CD4-positive, alpha-beta memory T cell (primary cell): ENCODE measurements around the gene CTF1. TPM values are rescaled to one million over a fixed set of nuclear protein-coding genes. Genes with fewer than 3 reads are reported as not detected.

ENCODE experiments used
- CTCF ChIA-PET: fragments of 350-600 bp; sonication (Branson Sonifier 250); formaldehyde crosslinking; loops from one replicate; lab custom pipeline; 2021; ENCODE audit warnings: inconsistent platforms; ENCODE audit not compliant: partially characterized antibody; lab: Charles Lee
- POLR2A ChIA-PET: fragments of 350-600 bp; sonication (Branson Sonifier 250); formaldehyde crosslinking; loops from one replicate; lab custom pipeline; 2021; ENCODE audit not compliant: partially characterized antibody; lab: Charles Lee
- DNase-seq, 5 donors: peaks; one replicate each; pipeline versions ENCODE4 v3.0.0 to v3.0.0-alpha.2; 2020 to 2022; ENCODE audit warnings: mixed read lengths in 1 of 5
- H3K27ac ChIP-seq: one replicate; pipeline ENCODE4 v1.7.0; 2013; ENCODE audit warnings: low read depth, low read length
- H3K27me3 ChIP-seq: 2 replicates; pipeline ENCODE4 v1.7.0; 2013; ENCODE audit warnings: mild to moderate bottlenecking, low read length, moderate library complexity; ENCODE audit not compliant: insufficient read depth
- H3K36me3 ChIP-seq: 2 replicates; pipeline ENCODE4 v1.7.0; 2013; ENCODE audit warnings: mild to moderate bottlenecking, low read length, moderate library complexity; ENCODE audit not compliant: insufficient read depth
- H3K4me1 ChIP-seq: 2 replicates; pipeline ENCODE4 v1.7.0; 2013; ENCODE audit warnings: mild to moderate bottlenecking, low read length, moderate library complexity; ENCODE audit not compliant: insufficient read depth
- H3K4me3 ChIP-seq, 2 donors: one replicate each; pipeline ENCODE4 v1.7.0; 2013; ENCODE audit warnings: low read length in 2 of 2, mild to moderate bottlenecking in 1 of 2
- H3K9me3 ChIP-seq, 2 donors: one replicate each; pipeline ENCODE4 v1.7.0; 2013; ENCODE audit warnings: low read length in 2 of 2, control low read depth in 1 of 2; ENCODE audit not compliant: control insufficient read depth in 1 of 2
- H3K27ac Mint-ChIP-seq, 7 donors: one replicate each; pipeline ENCODE4 v1.8.0; 2020 to 2021; ENCODE audit warnings: mixed read lengths in 7 of 7, mild to moderate bottlenecking in 6 of 7, inconsistent platforms in 3 of 7, moderate library complexity in 3 of 7
- H3K27me3 Mint-ChIP-seq, 2 donors: one replicate each; pipeline ENCODE4 v1.8.0; 2020 to 2021; ENCODE audit warnings: mixed read lengths in 2 of 2
- H3K36me3 Mint-ChIP-seq, 2 donors: one replicate each; pipeline ENCODE4 v1.8.0; 2020 to 2021; ENCODE audit warnings: mixed read lengths in 2 of 2, inconsistent platforms in 1 of 2, mild to moderate bottlenecking in 1 of 2
- H3K4me1 Mint-ChIP-seq, 4 donors: one replicate each; pipeline ENCODE4 v1.8.0; 2020 to 2021; ENCODE audit warnings: mixed read lengths in 4 of 4, mild to moderate bottlenecking in 1 of 4
- H3K4me3 Mint-ChIP-seq, 8 donors: one replicate each; pipeline ENCODE4 v1.8.0; 2020 to 2021; ENCODE audit warnings: mixed read lengths in 8 of 8, mild to moderate bottlenecking in 7 of 8, moderate library complexity in 6 of 8, inconsistent platforms in 3 of 8
- H3K9me3 Mint-ChIP-seq, 8 donors: one replicate each; pipeline ENCODE4 v1.8.0; 2020 to 2021; ENCODE audit warnings: mixed read lengths in 8 of 8, mild to moderate bottlenecking in 5 of 8, inconsistent platforms in 3 of 8, moderate library complexity in 1 of 8
- intact Hi-C: fragments of 100-400 bp; cut with micrococcal nuclease; formaldehyde crosslinking; loops from one replicate; pipeline ENCODE4 v1.15.1; 2023
- polyA plus RNA-seq, 2 donors: library from polyadenylated mRNA; unstranded; fragments of 300-500 nt; fragmentation: Illumina TruSeq; gene quantifications; one replicate each; pipeline ENCODE4 v1.2.3, GENCODE V29; 2021
- total RNA-seq, 2 experiments: library from RNA; stranded (reverse); gene quantifications; one replicate each; pipeline ENCODE4 v1.2.3, GENCODE V29; 2021

The CTF1 gene
- total and polyA plus RNA-seq, 4 experiments from 2014 or later, result 0.19 to 0.26 TPM; not detected in 2

GRCh38 chr16:30874821-30875717, 21.3 kb upstream of the CTF1 start:
- ChIA-PET CTCF (interaction anchor here (1.0 to 3.7 kb wide), 6 partner anchors 18 to 459 kb away, joined by 3 to 39 read pairs (median 4); no protein-coding TSS in a partner anchor), POLR2A (interaction anchor here (0.7 to 5.1 kb wide), 32 partner anchors 9 to 994 kb away, joined by 3 to 177 read pairs (median 5); partner anchors contain the start of genes ARMC5, BCL7C, CFAP119 and CORO1A)
- Mint-ChIP-seq H3K4me1 (peaks cover 16 to 50% (median 31%) of the 10 kb centered on the region in 4 donors), H3K4me3 (peak overlapping the region; percentile 92 to 99 (median 97)), H3K36me3 (peaks cover 10 to 36% of the 10 kb centered on the region in 2 donors), H3K9me3 (no peaks in the 10 kb centered on the region), H3K27ac (peak overlapping the region; percentile 91 to 99 (median 94)), H3K27me3 (no peaks in the 10 kb centered on the region)
- Histone ChIP-seq H3K27me3 (no peaks in the 10 kb centered on the region), H3K9me3 (no peaks in the 10 kb centered on the region), H3K4me1 (peaks cover 23% of the 10 kb centered on the region), H3K27ac (peak overlapping the region; percentile 84), H3K36me3 (peaks cover 6% of the 10 kb centered on the region), H3K4me3 (peak overlapping the region; percentile 89 to 94)
- peak; percentile 85 to 89 (median 87) for DNase-seq
- intact Hi-C loops, result loop anchor here (1.0 to 2.0 kb wide), 6 partner anchors 19 to 176 kb away; partner anchors contain the start of genes BCL7C and SRCAP

DNA sequence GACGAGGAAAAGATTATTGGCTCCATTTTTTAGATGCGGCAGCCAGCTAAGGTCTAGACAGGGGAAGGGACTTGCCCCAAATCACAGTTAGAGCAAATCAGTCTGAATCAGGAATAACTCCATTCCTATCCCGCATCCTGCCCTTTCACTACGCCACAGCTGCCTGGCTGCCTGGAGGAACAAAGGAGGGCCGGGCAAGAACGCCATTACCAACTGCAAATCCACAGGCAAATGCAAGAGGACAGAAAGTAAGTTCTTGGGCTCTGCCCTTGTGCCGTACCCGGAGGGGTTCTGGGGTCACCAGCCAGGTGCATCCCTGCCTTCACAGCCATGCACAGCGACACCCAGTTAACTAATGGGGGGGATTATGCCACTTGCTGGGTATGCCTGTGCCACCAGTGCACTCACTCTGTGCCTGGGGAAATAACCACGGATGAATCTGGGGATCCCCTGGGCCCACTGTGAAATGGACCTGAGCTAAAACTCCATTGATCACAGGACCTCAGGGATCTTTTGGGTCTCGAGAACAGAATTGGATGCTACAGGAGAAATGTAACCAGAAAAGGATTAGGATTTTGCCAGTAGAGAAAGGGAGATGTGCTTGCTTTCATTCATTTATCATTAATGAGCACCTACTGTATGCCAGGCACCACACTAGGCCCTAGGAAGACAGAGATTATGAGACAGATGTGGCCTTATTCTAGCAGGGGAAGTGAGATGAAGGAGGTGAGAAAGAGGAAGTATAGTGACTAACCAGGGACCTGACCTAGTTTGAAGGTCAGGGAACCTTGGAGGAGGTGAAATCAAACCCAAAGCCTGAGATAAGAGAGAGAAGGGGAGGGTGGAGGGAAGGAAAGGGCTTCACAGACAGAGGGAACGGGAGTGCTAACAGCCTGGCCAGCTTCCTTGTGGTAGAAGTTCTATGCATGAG, 20.3 kb upstream of the CTF1 start:
- Histone ChIP-seq H3K4me3 (peak overlapping the region; percentile 89 to 94), H3K36me3 (peaks cover 6% of the 10 kb centered on the region), H3K27me3 (no peaks in the 10 kb centered on the region), H3K4me1 (peaks cover 23% of the 10 kb centered on the region), H3K27ac (peak overlapping the region; percentile 84), H3K9me3 (no peaks in the 10 kb centered on the region)
- Mint-ChIP-seq H3K36me3 (peaks cover 10 to 41% of the 10 kb centered on the region in 2 donors), H3K27ac (peak overlapping the region; percentile 91 to 99 (median 94)), H3K4me3 (peak overlapping the region; percentile 92 to 99 (median 97)), H3K9me3 (no peaks in the 10 kb centered on the region), H3K4me1 (peaks cover 18 to 54% (median 31%) of the 10 kb centered on the region in 4 donors), H3K27me3 (no peaks in the 10 kb centered on the region)
- POLR2A ChIA-PET, result interaction anchor here (0.5 to 5.1 kb wide), 20 partner anchors 8 to 993 kb away, joined by 3 to 177 read pairs (median 7); partner anchors contain the start of genes ARMC5, BCL7C, CTF1 and FBRS
- CTCF ChIA-PET, result interaction anchor here (1.5 to 3.7 kb wide), 3 partner anchors 26 to 458 kb away, joined by 3 to 39 read pairs (median 4); no protein-coding TSS in a partner anchor
- intact Hi-C loops, result loop anchor here (1.0 to 2.0 kb wide), 6 partner anchors 18 to 177 kb away; partner anchors contain the start of genes BCL7C and SRCAP
- DNase-seq, result peak in 3 of 5 donors; percentile 19 to 65 (median 21)

DNA sequence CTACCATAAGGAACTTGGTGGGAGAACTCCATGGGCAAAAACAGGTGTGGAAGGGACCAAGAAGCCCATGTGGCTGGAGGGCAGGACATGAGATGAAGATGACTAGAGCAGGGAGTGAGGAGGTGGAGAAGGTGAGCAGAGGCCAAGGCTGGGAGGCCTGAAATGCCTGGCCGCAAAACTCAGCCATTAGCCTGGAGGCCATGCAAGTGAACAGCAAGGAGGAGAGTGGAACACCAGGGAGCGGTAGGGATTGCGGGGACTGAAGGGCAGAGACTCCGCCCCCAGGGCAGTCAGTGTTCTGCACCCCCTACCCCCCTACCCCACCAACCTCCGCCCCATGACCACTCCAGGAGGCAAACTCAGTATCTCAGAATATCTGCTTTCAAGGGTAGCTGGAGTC, 19.5 kb upstream of the CTF1 start:
- Histone ChIP-seq H3K4me3 (peak overlapping the region; percentile 89 to 94), H3K27me3 (no peaks in the 10 kb centered on the region), H3K4me1 (peaks cover 23% of the 10 kb centered on the region), H3K9me3 (no peaks in the 10 kb centered on the region), H3K27ac (peak overlapping the region; percentile 84), H3K36me3 (peaks cover 6% of the 10 kb centered on the region)
- POLR2A ChIA-PET, result interaction anchor here (2.7 to 5.1 kb wide), 4 partner anchors 14 to 71 kb away, joined by 30 to 177 read pairs (median 65); partner anchors contain the start of genes BCL7C and CTF1
- CTCF ChIA-PET, result interaction anchor here (1.6 to 3.7 kb wide), 3 partner anchors 25 to 72 kb away, joined by 4 to 39 read pairs (median 4); no protein-coding TSS in a partner anchor
- Mint-ChIP-seq H3K9me3 (no peaks in the 10 kb centered on the region), H3K4me3 (peak overlapping the region; percentile 92 to 99 (median 97)), H3K27me3 (no peaks in the 10 kb centered on the region), H3K4me1 (peaks cover 18 to 57% (median 33%) of the 10 kb centered on the region in 4 donors), H3K27ac (peak overlapping the region; percentile 91 to 99 (median 94)), H3K36me3 (peaks cover 9 to 44% of the 10 kb centered on the region in 2 donors)
- intact Hi-C loops, result no loop called here
- DNase-seq, result no peak

DNA sequence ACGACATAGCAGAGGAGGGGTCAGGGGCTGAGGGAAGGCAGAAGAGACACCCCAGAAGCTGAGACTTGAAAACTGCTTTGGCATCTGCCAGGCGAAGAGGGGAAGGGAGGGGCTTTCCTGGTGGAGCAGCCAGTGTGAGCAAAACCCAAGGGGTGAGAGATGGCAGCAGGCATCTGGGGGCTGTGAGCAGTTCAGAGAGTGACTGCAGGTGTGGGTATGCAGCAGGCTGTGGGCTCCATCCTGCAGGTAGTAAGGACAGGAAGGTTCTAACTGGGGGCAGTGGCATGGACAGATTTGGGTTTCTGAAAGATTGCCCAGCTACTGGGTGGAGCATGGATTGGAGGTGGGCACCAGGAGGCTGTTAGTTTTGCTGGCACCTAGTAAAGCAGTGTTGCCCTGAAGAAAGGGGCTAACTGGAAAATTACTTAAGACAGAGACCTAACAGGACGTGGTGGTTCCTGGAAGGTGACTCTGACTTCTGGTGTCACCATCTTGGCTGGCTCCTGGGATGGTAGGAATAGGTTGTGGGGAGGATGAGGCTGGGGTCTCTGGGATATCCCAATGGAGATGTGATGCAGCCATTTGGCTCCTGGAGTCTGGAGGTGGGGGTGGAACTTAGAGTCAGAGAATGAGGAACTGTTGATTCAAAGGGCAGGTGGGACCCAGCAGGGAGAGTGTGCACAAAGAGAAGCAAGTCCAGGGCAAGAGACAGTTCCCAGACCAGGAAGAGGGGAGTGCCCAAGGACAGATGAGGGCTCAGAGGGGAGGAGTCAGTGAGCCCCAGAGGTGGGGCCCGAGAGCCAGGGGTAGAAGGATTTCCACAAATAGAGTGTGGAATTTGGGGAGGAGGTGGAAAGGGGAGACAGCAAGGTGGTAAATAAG, 13.7 kb upstream of the CTF1 start:
- Histone ChIP-seq H3K4me3 (no peak overlapping the region), H3K36me3 (peaks cover 21% of the 10 kb centered on the region), H3K27ac (no peak overlapping the region), H3K4me1 (no peaks in the 10 kb centered on the region), H3K27me3 (no peaks in the 10 kb centered on the region), H3K9me3 (no peaks in the 10 kb centered on the region)
- peaks cover 18 to 39% (median 26%) of the 10 kb centered on the region in 4 donors for H3K4me1 Mint-ChIP-seq
- peak overlapping the region in 1 of 8 donors; percentile 22 for H3K4me3 Mint-ChIP-seq
- peaks cover 17 to 38% of the 10 kb centered on the region in 2 donors for H3K36me3 Mint-ChIP-seq
- ChIA-PET POLR2A (no interaction called here), CTCF (no interaction called here)
- H3K9me3 Mint-ChIP-seq, result no peaks in the 10 kb centered on the region
- peak overlapping the region; percentile 11 to 84 (median 62) for H3K27ac Mint-ChIP-seq
- intact Hi-C loops, result no loop called here
- DNase-seq, result no peak
- H3K27me3 Mint-ChIP-seq, result no peaks in the 10 kb centered on the region

DNA sequence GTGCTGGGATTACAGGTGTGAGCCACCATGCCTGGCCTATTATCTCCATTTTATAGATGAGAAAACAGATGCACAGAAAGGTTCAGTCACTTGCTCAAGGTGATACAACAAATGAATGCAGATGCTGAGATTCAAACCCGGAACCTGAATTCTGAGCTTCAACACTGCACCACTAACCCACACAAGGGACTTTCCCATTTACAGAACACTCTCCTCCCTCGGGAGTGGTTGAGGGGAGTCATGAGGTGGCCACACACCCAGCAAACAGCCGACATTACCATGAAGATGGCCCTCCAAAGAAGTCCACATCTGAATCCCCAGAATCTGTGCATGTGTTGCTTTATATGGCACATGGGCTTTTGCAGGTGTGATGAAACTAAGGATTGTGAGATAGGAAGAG, 11.7 kb upstream of the CTF1 start:
- Mint-ChIP-seq H3K27me3 (no peaks in the 10 kb centered on the region), H3K4me3 (no peak overlapping the region)
- peaks cover 23% of the 10 kb centered on the region for H3K36me3 ChIP-seq

DNA sequence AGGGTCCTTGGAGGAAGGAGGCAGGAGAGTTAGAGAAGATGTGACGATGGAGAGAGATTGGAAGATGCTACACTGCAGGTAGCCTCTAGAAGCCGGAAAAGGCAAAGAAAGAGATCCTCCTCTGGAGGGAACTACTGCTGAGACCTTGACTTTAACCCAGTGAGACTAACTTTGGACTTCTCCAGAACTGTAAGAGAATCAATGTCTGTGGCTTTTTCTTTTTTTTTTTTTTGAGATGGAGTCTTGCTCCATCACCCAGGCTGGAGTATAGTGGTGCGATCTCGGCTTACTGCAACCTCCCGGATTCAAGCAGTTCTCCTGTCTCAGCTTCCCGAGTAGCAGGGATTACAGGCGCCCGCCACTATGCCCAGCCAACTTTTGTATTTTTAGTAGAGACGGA, 11.2 kb upstream of the CTF1 start:
- no peak for DNase-seq
- Mint-ChIP-seq H3K27me3 (no peaks in the 10 kb centered on the region), H3K4me3 (no peak overlapping the region), H3K36me3 (peaks cover 29 to 48% of the 10 kb centered on the region in 2 donors), H3K4me1 (peaks cover 19 to 34% (median 25%) of the 10 kb centered on the region in 4 donors), H3K9me3 (no peaks in the 10 kb centered on the region), H3K27ac (peak overlapping the region in 6 of 7 donors; percentile 23 to 71 (median 32))
- Histone ChIP-seq H3K27ac (no peak overlapping the region), H3K4me1 (no peaks in the 10 kb centered on the region), H3K27me3 (no peaks in the 10 kb centered on the region), H3K36me3 (peaks cover 23% of the 10 kb centered on the region), H3K4me3 (no peak overlapping the region), H3K9me3 (no peaks in the 10 kb centered on the region)
- ChIA-PET CTCF (no interaction called here), POLR2A (no interaction called here)
- intact Hi-C loops, result no loop called here

More for the DNA sequence above, 11.7 kb upstream of the CTF1 start:
- Histone ChIP-seq H3K27me3 (no peaks in the 10 kb centered on the region), H3K9me3 (no peaks in the 10 kb centered on the region), H3K27ac (no peak overlapping the region), H3K4me1 (no peaks in the 10 kb centered on the region), H3K4me3 (no peak overlapping the region)
- intact Hi-C loops, result no loop called here
- ChIA-PET CTCF (interaction anchor here (1.0 kb wide), 1 partner anchor 40 kb away, joined by 3 read pairs; no protein-coding TSS in a partner anchor), POLR2A (interaction anchor here (1.6 kb wide), 1 partner anchor 9 kb away, joined by 5 read pairs; no protein-coding TSS in a partner anchor)
- Mint-ChIP-seq H3K4me1 (peaks cover 18 to 32% (median 24%) of the 10 kb centered on the region in 4 donors), H3K36me3 (peaks cover 27 to 45% of the 10 kb centered on the region in 2 donors), H3K27ac (peak overlapping the region in 6 of 7 donors; percentile 23 to 71 (median 32)), H3K9me3 (no peaks in the 10 kb centered on the region)
- no peak for DNase-seq
